Aorta (tissue), 5 donors: ENCODE results near the gene BCAS2. TPM values are rescaled to one million over a fixed set of nuclear protein-coding genes. Genes with fewer than 3 reads are reported as not detected.

Experiments used
- ATAC-seq: fragments of 200-7000 bp; cut with Tn5 transposase; one replicate; pipeline ENCODE4 v1.9.1; 2022; ENCODE audit warnings: moderate library complexity; ENCODE audit not compliant: low FRiP score
- DNase-seq, 2 donors: peaks; one replicate each; pipeline ENCODE4 v3.0.0-alpha.2; 2020
- H3K27ac ChIP-seq, 2 donors: one replicate each; pipeline ENCODE4 v1.5.1; 2013; ENCODE audit warnings: low read length in 2 of 2, mild to moderate bottlenecking in 2 of 2, moderate library complexity in 2 of 2, control low read depth in 1 of 2, inconsistent platforms in 1 of 2, low read depth in 1 of 2
- H3K27me3 ChIP-seq, 2 donors: one replicate each; pipeline ENCODE4 v1.6.1; 2013; ENCODE audit warnings: control low read depth in 1 of 2, low read length in 1 of 2, mild to moderate bottlenecking in 1 of 2, moderate library complexity in 1 of 2; ENCODE audit not compliant: insufficient read depth in 2 of 2, control insufficient read depth in 1 of 2
- H3K36me3 ChIP-seq, 2 donors: one replicate each; pipeline ENCODE4 v1.6.1; 2013; ENCODE audit warnings: control low read depth in 1 of 2, low read length in 1 of 2, mild to moderate bottlenecking in 1 of 2; ENCODE audit not compliant: insufficient read depth in 2 of 2, control insufficient read depth in 1 of 2
- H3K4me1 ChIP-seq, 2 donors: one replicate each; pipeline ENCODE4 v1.6.1; 2013; ENCODE audit warnings: low read length in 2 of 2, control low read depth in 1 of 2, mild to moderate bottlenecking in 1 of 2, moderate library complexity in 1 of 2; ENCODE audit not compliant: insufficient read depth in 2 of 2, control insufficient read depth in 1 of 2
- H3K4me3 ChIP-seq, 2 donors: one replicate each; pipeline ENCODE4 v1.5.1; 2013; ENCODE audit warnings: low read length in 2 of 2, control low read depth in 1 of 2, mild to moderate bottlenecking in 1 of 2
- H3K9me3 ChIP-seq: one replicate; pipeline ENCODE4 v1.6.1; 2013; ENCODE audit warnings: mild to moderate bottlenecking, low read length; ENCODE audit not compliant: control insufficient read depth
- WGBS, 2 donors: extraction: QIAGEN DNeasy Blood & Tissue Kit; methylation state at CpG; one replicate each; pipeline ENCODE4 v1.1.7; 2013; 5-methylcytosine and 5-hydroxymethylcytosine counted together
- intact Hi-C, 2 donors: fragments of 100-400 bp; cut with DNase I; formaldehyde crosslinking; loops; one replicate each; pipeline versions ENCODE4 v1.14.2 to v1.15.0; 2022
- polyA plus RNA-seq, 2 donors: library from polyadenylated mRNA; stranded (reverse); fragments of 200-250 nt; gene quantifications; one replicate each; pipeline ENCODE4 v1.2.3, GENCODE V29; 2013
- total RNA-seq, 2 donors: library from RNA; stranded (reverse); fragmentation: NEBNext Ultra II Directional; extraction: Animal tissue kit (Norgen Biotek cat#: 25700); gene quantifications; one replicate each; pipeline ENCODE4 v1.2.1, GENCODE V29; 2021
- donor health status: healthy with polysubstance abuse.
- donor health status: Bipolar disorder and iron deficiency.
- donor health status: DM: no; HTN: no; CAD: no.
- donor health status: DM: no; HTN: no; CAD: no.
- donor health status: DM: yes; HTN: yes; CAD: no.

BCAS2 gene
- total and polyA plus RNA-seq, 4 donors = 23.9 to 38.1 (median 30.7) TPM

DNA sequence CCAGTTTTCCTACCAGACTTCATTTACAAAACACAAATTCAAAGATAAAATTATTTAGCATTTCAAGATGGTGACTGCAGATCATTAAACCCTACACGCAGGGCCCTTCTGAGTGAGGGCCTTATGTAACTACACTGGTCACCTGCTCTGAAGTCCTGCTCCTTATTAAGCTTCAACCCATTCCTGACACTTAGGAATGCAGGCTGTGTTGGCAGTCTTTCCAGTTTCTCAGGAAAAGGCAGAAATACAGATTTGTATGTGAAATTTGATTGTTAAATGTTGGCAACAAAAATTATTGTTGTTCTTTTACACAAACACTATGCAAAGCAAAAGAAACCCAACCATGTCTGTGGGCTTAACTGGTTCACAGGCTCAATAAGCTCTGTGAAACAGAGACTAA, 25.8 kb upstream of the BCAS2 start:
- WGBS, 2 donors = 23 to 52% methylated on average over 1 of the region's 1 CpG
- ATAC-seq (no peak), DNase-seq (no peak)
- intact Hi-C loops = no loop called here
- Histone ChIP-seq H3K36me3 (peaks cover 4 to 6% of the 10 kb centered on the region in 2 donors), H3K4me3 (no peak overlapping the region), H3K4me1 (no peaks in the 10 kb centered on the region), H3K27me3 (no peaks in the 10 kb centered on the region), H3K27ac (no peak overlapping the region), H3K9me3 (no peaks in the 10 kb centered on the region)

DNA sequence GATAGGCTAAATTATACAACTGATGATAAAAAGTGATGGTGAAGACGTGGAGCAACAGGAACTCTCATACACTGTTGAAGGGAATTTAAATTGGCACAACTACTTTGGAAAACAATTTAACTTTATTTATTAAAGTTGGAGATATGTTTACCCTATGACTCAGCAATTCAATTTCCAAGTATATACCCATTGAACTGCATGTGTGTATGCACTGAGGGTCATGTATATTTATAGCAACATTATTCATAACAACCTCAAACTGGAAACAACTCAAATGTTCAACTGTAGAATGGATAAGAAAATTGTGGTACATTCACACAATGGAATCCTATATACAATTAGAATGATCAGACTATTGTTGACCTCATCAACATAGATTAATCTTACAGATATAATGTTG, 16.5 kb upstream of the BCAS2 start:
- intact Hi-C loops = no loop called here
- Histone ChIP-seq H3K27me3 (no peaks in the 10 kb centered on the region), H3K36me3 (peaks cover 0 to 3% of the 10 kb centered on the region in 2 donors), H3K9me3 (no peaks in the 10 kb centered on the region), H3K4me3 (no peak overlapping the region), H3K27ac (no peak overlapping the region), H3K4me1 (no peaks in the 10 kb centered on the region)
- WGBS, 2 donors = 79 to 88% methylated on average over 1 of the region's 1 CpG
- no peak for ATAC-seq
- no peak for DNase-seq

DNA sequence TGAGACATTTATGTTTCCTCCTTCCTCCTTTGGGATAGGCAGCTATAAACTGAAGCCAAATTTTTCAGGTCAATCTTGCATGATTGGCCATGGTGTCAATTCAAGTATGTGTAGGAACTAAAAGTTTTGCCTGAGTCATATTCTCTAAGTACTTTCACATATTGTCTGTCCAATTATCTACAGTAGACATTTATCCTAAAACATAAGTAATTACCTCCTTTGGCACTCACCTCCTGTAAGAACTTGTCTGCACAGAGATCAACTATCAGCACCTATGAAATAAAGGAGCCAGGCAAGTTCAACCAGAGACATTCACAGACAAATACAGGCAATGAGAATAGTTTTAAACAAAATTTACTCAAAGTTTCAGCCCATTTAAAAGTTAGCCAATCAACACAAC, 14.2 kb upstream of the BCAS2 start:
- Histone ChIP-seq H3K27ac (no peak overlapping the region), H3K4me3 (no peak overlapping the region), H3K36me3 (peaks cover 2 to 3% of the 10 kb centered on the region in 2 donors), H3K27me3 (no peaks in the 10 kb centered on the region), H3K4me1 (no peaks in the 10 kb centered on the region), H3K9me3 (no peaks in the 10 kb centered on the region)
- ATAC-seq (no peak), DNase-seq (no peak)
- intact Hi-C loops = no loop called here

DNA sequence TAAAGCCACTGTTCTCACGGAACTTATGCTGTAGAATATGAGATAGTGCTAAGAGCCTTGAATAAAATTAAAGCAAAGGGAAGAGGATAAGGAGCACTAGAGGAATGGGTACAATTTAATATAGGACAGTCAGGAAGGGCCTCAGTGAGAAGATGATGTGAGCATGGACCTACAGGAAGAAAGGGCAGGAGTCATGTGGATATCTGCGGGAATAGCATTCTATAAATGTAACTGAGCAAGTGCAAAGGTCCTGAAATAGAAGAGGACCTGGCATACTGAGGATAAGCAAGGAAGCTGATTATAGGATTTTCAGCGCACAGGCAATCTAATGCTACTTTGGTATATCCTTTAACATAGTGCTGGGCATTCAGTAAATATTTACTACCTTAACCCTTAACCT, 12.6 kb upstream of the BCAS2 start:
- no peak overlapping the region for H3K27ac ChIP-seq
- no peaks in the 10 kb centered on the region for H3K4me1 ChIP-seq
- H3K27me3 ChIP-seq = no peaks in the 10 kb centered on the region
- 92 to 93% methylated on average over 3 of the region's 3 CpGs for WGBS, 2 donors
- intact Hi-C loops = no loop called here
- ATAC-seq (no peak), DNase-seq (no peak)
- no peaks in the 10 kb centered on the region for H3K9me3 ChIP-seq
- H3K4me3 ChIP-seq = no peak overlapping the region
- H3K36me3 ChIP-seq = peaks cover 0 to 4% of the 10 kb centered on the region in 2 donors

DNA sequence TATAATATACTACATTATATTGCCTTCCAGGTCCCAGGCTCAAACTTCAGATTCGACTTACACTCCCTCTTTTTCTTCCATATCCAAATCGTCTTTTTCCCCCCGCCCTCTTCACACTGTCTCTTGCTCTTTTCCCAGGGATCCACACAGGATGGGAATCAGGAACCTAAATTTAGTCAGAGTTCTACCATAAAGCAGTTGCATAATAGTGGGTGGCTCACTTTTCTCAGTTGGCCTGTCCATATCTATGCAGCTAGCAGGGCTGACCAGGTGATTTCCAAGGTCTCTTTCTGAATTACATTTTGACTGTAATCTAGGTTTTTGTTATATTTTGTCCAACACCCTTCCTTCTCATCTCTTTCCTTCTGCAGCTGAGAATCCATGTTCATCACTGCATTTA, 7.7 kb upstream of the BCAS2 start:
- ATAC-seq (no peak), DNase-seq (no peak)
- intact Hi-C loops = loop anchor here (10.0 kb wide), 2 partner anchors 126 to 244 kb away; partner anchors contain the start of gene NRAS (in 1 of the 2)
- Histone ChIP-seq H3K27me3 (no peaks in the 10 kb centered on the region), H3K9me3 (no peaks in the 10 kb centered on the region), H3K4me3 (no peak overlapping the region), H3K27ac (no peak overlapping the region), H3K36me3 (peaks cover 3 to 4% of the 10 kb centered on the region in 2 donors), H3K4me1 (no peaks in the 10 kb centered on the region)
- 86 to 91% methylated on average over 3 of the region's 3 CpGs for WGBS, 2 donors

DNA sequence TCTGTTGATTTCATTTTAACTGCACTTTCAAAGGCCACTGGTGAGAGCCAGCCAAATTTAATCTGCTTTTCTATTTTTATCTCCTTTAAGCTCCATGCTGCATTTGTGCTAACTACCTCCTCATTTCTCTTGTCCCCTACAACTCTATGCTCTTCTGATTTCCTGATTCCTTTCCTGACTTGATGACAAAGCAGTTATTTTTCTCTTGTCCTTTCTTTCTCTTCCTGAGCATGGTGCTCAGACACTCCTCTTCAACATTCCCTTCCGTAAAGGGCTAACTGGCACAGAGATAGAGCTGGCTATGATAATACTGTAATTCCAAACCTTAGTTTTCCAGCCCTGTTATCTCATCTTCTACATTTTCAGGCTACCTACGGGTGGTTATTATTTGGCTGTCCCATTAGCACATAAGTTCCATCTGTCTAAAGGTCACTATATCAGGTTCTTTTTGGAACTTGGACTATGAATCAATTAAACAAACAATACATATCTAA, 6.8 kb upstream of the BCAS2 start:
- intact Hi-C loops = loop anchor here (10.0 kb wide), 2 partner anchors 127 to 243 kb away; partner anchors contain the start of gene NRAS (in 1 of the 2)
- no peak for ATAC-seq
- H3K27ac ChIP-seq = no peak overlapping the region

DNA sequence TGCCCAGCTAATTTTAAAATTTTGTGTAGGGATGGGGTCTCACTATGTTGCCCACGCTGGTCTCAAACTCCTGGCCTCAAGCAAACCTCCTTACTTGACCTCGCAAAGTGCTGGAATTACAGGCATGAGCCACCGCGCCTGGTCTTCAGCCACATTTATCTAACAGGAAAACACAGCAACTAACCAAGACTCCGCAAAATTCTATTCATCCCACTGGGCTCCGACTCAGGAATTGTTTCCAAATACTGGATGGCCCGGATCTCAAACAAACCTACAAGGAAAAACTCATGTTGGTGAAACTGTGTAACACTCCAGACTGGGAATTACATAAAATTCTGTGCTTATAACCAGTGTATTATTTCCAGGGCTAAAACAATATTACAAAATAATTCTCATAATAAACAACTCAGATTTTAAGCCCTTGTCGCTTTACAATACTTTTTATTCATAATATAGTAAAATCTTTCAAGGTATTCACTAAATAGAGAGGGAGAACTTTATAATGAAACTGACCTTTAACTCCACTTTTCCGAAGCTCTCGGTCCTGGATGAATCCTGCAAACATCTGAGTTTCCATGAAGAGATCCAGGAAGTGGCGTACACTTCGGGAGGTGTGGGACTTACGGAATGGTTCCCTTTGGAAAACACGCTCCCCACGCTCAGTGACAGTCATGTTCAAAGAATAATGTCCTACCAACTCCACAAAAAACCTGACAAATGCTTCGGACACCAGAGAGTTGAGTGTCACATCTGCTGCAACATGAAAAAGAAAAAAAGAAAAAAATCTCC, 6.0 kb upstream of the BCAS2 start:
- intact Hi-C loops = loop anchor here (10.0 kb wide), 2 partner anchors 127 to 243 kb away; partner anchors contain the start of gene NRAS (in 1 of the 2)

More for the DNA sequence above, 6.8 kb upstream of the BCAS2 start:
- H3K27me3 ChIP-seq = no peaks in the 10 kb centered on the region
- no peaks in the 10 kb centered on the region for H3K4me1 ChIP-seq
- H3K9me3 ChIP-seq = no peaks in the 10 kb centered on the region
- WGBS, 2 donors = 73 to 75% methylated on average over 2 of the region's 2 CpGs
- H3K4me3 ChIP-seq = no peak overlapping the region
- H3K36me3 ChIP-seq = peaks cover 3 to 4% of the 10 kb centered on the region in 2 donors
- DNase-seq = no peak

GRCh38 chr1:114586513-114587047, 5.2 kb upstream of the BCAS2 start:
- peaks cover 3 to 4% of the 10 kb centered on the region in 2 donors for H3K36me3 ChIP-seq
- intact Hi-C loops = loop anchor here (10.0 kb wide), 2 partner anchors 128 to 242 kb away; partner anchors contain the start of gene NRAS (in 1 of the 2)
- DNase-seq (no peak), ATAC-seq (no peak)
- 81 to 89% methylated on average over 5 of the region's 5 CpGs for WGBS, 2 donors
- H3K9me3 ChIP-seq = no peaks in the 10 kb centered on the region
- no peak overlapping the region for H3K4me3 ChIP-seq
- no peaks in the 10 kb centered on the region for H3K4me1 ChIP-seq
- H3K27me3 ChIP-seq = no peaks in the 10 kb centered on the region
- H3K27ac ChIP-seq = no peak overlapping the region

More for the DNA sequence above, 6.0 kb upstream of the BCAS2 start:
- Histone ChIP-seq H3K36me3 (peaks cover 3 to 4% of the 10 kb centered on the region in 2 donors), H3K27ac (no peak overlapping the region), H3K4me1 (no peaks in the 10 kb centered on the region), H3K4me3 (no peak overlapping the region), H3K27me3 (no peaks in the 10 kb centered on the region), H3K9me3 (no peaks in the 10 kb centered on the region)
- no peak for DNase-seq
- ATAC-seq = no peak
- 93 to 94% methylated on average over 16 of the region's 16 CpGs for WGBS, 2 donors
